ENCODE data around the gene PLXNA4.
"Not testable (repeated sequence)": the region's sequence is repeated elsewhere in the genome, so short reads cannot be mapped to it uniquely, and the experiment has no call there.

GRCh38 chr7:132390049-132390448 lies 186.2 kb downstream of the PLXNA4 start:
- TF ChIP-seq CTCF (conservative IDR thresholded peaks at IDR 0.05); EZH2 (IDR thresholded peaks at IDR 0.05; ENCODE audit: low read depth): not testable (repeated sequence)

Measured in PC-9 (cell line).